DLD1 (cell line): ENCODE data around the gene IGFLR1.

Experiments
- in situ Hi-C: cut with HindIII; loops from 2 replicates; pipeline ENCODE4 v1.10.0; 2017; ENCODE audit warnings: low sequenced_read_pairs

The IGFLR1 gene

DNA sequence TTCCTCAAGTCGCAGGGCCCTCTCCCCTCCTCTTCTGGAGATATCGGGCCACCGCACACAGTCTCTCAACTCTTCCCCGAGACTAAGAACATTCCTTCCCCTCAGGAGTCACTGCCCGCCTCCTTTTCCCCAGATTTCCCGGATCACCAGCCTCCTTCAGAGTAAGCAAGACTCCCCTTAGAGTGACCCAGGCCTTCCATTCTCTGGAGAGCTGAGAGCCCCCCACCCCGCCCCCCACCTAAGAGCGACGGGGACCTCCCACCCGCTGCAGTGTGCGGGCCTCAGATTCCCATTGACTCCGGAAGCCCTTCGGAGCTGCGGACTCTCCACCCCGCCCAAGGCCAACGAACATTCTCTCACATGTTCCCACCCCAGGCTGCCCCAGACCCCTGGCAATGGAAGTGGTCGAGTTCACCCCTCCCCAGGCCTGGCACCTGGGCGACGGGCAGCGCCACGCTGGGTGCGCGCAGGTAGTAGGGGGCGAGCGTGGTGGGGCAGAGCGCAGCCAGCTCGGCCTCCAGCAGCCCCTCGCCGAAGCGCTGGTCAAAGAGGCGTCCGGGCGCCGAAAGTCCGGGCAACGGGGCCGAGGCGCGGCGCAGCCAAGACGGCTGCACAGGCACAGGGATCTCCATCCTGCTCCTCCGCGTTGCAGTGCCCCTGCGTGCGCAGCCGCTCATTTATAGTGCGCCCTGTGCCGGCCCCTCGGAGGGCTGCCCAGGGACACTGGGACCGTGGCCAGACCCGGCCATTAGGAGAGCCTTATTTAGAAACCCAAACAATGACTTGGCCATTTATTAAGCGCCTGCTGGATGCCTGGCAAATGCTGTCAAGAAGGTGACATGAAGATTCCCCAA lies 14.4 kb upstream of the IGFLR1 start, which contains the start of gene HSPB6:
HSPB6 (minus strand) TSS at position 653 of the 854 bp plus-strand sequence; CDS start at position 632, 21 bp downstream.
- in situ Hi-C loops = no loop called here

DNA sequence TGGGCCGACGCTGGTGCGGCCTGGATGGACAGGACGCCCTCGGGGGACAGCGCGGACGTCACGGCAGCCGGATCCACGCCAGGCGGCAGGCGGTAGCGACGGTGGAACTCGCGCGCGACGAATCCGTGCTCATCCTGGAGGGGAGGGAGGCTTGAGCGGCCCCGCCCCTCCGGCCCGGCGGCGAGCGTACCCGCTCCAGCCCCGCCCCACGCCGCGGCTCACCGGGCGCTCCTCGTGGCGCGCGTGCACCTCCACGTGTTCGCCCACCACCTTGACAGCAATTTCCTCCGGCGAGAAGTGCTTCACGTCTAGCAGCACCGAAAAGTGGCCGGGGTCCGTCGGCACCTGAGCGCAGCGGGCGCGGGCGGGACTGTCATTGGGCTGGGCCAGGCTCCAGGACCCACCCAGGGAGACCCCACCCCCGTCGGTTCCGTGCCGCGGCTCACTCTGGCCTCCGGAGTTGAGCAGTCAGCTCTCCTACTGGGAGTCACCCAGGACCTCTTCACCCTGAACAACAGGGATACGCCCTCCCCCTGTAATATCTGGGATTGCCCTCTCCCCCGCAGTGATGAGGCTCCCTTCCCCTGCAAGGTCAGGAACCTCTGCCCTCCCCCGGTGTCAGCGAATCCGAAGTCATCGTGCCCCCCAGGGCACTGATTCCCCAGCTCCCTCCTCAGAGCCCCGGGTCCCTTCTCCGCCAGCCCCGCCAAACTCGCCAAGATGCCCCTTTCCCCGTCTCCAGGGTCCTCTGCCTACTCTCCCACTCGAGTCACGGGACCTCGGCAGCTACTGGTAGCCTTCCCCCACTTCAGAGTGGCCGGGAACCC lies 13.5 kb upstream of the IGFLR1 start:
- in situ Hi-C loops = no loop called here

DNA sequence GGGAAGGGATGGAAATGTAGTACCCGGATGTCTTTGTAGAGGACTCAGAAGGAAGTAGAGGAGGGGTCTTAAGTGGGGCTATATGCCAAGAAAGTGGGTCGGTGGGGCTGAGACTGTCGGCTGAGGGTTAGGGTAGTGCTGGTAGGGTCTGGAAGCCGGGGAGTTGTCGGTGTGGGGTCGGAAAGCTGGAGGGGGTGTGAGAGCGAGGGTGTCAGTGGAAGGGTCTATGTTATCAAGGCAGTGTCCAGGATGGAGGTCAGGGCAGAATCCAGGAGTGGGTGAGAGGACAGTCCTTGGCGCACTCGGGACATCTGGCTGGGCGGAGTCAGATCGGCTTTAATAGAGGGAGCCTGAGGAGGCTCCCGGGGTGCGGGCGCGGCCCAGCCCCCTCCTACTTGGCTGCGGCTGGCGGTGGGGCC lies 12.9 kb upstream of the IGFLR1 start:
- in situ Hi-C loops = no loop called here

DNA sequence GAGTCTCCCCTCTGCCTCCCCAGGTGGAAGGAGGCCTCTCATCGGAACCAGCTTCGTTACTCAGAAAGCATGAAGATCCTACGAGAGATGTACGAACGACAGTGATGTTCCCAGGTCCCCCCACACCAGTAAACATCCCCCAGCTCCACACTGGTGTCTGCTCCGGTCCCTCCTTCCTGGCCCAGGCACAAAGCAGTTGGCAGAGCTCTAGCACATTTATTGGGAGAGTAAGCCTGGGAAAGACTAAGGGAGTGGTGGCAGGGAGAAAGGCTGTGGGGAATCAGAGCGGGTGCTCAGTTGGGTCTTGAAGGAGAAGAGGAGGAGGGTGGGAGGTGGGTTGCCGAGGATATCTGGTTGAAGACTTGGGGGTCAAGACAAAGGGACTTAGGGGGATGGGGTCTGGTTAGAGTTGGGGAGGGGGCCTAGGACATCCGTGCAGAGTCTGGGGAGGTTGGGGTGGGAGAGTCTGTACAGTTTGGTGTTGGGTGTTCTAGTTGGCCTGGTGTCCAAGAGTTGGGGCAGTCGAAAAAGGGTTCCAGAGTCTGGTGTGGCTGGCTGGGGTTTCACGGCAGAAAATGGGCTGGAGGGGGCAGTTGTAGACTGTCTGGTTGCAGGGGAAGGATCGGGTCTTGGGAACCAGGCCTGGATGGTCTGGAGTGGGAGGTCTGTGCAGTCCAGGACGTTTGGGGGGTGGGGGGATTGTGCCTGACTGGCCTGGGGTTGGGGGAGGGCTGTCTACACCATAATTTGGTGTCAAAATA lies 12.3 kb upstream of the IGFLR1 start:
- in situ Hi-C loops = no loop called here

DNA sequence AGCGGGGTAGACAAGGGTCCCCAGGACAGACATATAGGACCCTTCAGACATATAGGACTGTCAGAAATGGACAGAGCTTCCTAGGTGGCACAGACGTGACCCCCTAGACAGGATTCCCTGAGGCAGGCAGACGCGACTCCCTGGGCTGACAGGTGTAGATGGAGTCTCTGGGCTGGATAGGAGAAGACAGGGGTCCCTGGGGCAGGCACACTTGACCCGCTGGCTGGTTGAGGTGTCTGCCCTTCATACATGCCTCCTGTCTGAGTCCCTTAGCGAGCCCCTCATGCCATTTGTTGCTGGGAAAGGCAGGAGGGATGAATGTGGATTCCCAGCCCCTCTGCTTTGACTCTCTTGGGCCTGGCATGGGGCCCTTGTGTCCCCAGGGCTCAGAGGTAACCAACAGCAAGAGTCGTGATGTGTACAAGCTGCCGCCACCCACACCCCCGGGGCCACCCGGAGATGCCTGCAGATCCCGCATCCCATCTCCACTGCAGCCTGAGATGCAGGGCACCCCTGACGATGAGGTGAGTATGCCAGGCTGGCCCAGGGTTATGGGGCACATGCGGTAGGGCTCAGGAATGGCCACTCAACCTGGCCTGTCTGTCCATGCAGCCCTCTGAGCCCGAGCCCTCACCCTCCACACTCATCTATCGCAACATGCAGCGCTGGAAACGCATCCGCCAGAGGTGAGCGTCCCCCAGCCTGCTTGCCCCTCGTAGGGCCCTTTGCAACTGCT lies 11.6 kb upstream of the IGFLR1 start:
- in situ Hi-C loops = no loop called here

DNA sequence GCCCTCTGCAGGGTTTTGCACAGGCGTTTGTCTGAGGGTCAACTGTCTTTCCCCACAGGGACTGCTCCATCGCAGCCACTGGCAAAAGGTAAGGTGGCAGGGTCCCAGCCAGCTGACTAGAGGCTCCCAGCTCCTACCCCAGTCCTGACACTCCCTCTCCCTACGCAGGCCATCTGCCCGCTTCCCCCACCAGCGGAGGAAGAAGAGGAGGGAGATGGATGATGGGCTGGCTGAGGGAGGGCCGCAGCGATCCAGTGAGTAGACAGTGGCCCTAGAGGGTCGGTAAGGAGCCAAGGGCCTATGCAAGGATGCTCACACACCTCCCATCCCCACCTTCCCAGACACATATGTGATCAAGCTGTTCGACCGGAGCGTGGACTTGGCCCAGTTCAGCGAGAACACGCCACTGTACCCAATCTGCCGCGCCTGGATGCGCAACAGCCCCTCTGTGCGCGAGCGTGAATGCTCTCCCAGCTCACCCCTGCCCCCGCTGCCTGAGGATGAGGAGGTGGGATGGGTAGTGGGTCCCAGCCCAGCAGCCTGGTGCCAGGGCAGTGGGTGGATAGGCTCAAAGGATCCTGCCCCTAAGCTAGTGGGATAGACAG lies 10.6 kb upstream of the IGFLR1 start:
- in situ Hi-C loops = no loop called here

DNA sequence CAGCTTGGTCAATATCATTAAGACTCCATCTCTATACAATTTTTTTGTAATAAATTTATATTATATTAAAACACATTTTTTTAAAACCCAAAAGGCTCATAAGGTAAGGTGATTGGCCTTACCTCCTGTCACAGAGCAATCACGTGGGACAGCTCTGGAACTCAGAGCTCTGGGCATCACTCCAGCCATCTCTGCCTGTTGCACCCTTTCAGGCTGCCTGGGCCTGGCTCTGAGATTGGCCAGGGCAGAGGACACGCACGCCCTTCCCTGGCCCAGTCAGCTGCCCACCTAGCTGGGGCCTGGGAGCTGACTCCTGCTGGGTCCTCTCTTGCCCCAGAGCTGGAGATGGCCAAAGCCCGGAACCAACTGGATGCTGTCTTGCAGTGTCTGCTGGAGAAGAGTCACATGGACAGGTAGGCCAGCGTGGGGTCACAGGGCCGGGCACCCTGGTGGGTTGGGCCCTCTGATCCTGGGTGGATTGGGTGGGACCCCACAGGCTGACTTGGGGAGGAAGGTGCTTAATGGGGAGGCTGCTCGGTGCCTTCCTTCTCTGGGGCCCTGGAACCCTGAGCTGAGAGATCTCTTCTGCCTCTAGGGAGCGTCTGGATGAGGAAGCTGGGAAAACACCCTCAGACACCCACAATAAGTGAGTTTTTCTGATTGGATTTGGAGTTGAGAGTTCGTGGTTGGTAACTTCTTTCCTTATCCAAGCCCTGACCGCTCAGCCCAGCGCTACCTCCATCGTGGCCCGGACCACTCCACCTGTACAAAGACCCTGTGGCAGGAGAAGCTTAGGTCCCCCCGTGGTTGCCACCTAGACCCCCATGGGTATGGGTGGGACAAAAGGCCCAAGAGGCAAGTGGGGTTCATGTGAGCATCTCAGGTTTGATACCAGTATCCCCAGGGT lies 9.8 kb upstream of the IGFLR1 start:
- in situ Hi-C loops = no loop called here

DNA sequence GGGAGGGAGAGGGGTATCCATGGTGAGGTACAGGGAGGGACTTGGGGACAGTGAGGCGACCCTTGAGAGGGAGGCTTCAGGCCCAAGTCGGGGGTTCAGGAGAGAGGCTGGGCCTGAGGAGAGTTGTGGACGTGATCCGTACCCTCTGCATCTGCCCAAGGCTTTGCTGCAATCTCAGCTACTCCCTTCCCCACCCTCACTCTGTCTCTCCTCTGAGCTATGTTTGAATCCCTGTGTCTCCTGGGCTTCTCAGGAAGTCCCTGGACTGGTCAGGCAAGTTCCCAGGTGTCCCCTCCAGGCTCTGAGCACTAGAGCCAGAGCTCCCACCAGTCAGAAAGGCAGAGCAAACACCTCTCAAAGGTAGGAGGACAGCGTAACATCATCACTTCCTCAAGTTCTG lies 7.9 kb upstream of the IGFLR1 start:
- in situ Hi-C loops = no loop called here

DNA sequence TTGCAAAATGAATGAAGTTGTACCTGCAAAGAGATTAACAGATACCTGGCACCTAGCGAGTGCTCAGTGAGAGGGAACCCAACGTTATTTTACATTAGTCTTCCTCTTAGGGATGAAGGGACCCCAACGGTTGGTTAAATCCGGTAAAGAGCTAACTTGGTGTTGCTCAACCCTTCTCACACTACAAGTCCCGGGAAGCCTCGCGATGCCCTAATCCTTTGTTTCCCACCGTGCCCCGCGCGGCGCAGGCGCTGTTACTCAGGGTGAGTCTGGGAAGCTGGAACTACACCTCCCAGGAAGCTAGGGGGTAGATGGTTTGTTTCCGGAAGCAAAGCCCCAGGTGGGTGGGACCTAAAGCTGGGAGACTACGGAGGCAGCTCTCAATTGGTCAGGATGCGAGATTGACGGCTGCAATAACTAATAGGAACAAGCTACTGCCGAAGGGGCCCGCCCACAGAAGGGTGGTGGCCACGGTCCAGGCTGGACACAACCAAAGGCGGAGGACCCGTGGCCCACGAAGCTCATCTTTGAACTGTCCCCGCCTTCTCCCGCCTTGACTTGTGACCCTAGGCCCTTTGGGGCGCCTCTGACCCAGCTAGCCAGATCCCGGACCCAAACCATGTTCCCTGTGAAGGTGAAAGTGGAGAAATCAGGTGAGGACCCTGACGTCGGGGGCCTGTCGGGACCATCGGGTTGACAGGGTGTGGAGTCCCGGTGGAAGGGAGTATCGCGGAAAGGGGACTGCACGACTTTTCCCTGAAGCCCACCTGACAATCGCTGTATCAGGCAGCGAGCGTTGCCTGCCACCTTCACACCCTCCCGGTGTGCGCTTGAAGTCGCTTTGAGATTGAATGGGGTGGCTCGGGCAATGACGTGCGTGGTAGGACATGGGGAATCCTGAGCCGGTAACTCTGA lies 6.1 kb upstream of the IGFLR1 start, which contains the start of gene LIN37:
LIN37 (plus strand) TSS at position 471 of the 915 bp plus-strand sequence; CDS start at position 620, 149 bp downstream.
- in situ Hi-C loops = no loop called here

DNA sequence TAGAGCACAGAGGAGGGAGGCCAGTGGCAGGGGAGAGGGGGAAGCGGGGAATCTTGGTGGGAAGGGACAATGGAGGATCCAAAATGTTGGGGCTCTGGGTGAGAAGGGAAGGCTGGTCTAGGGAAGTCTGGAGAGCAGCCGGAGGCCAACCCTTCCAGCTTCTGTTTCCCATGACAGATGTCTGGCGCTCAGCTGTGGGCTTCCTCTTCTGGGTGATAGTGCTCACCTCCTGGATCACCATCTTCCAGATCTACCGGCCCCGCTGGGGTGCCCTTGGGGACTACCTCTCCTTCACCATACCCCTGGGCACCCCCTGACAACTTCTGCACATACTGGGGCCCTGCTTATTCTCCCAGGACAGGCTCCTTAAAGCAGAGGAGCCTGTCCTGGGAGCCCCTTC lies 4.3 kb upstream of the IGFLR1 start:
- in situ Hi-C loops = no loop called here

DNA sequence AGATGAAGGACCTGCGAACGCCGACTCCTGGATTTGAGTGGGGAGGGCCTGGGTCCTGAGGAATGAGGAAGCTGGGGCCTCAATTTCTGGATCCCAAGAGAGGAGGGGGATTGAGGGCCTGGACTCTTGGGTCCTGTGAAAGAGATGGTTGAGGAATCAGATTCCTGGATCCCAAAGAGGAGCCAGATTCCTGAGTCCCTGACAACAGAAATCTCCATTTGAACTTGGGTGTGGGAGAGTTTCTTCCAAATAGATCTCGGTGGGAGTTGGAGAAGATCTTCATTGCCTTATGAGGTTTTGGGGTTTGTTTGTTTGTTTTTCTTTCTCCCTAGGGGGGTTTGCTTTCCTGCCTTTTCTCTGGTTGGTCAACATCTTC lies 3.8 kb upstream of the IGFLR1 start:
- in situ Hi-C loops = no loop called here

DNA sequence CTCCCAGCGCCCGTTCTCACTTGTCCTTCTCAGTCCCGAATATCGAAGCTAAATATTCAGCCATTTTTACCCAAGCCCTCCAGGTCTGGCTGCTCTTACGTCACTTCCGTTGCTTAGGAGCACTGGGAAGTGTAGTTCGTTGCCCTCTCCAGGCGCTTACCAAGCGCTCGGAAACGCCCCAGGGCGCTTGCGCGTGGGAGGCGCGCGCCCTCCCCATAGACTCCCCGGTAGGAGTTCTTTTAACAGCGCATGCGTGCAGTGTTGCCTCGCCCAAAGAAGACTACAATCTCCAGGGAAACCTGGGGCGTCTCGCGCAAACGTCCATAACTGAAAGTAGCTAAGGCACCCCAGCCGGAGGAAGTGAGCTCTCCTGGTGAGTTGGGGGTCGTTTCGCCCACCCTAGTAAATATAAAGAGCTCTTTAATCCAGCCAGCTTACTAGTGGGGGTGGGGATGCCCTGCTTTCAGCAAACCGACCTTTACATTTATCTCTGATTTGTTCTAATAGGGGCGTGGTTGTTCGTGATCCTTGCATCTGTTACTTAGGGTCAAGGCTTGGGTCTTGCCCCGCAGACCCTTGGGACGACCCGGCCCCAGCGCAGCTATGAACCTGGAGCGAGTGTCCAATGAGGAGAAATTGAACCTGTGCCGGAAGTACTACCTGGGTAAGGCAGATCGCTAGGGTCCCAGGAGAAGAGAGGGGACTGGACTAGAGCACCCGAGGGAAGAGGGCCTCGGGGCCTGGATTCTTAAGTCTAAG lies 3.3 kb upstream of the IGFLR1 start, which contains the start of the genes PSENEN and U2AF1L4:
PSENEN (plus strand) TSS at position 324 of the 759 bp plus-strand sequence; CDS start at position 604, 280 bp downstream.
U2AF1L4 (minus strand) TSS at position 91 of the 759 bp plus-strand sequence; CDS start at position 64, 27 bp downstream.
- in situ Hi-C loops = no loop called here

DNA sequence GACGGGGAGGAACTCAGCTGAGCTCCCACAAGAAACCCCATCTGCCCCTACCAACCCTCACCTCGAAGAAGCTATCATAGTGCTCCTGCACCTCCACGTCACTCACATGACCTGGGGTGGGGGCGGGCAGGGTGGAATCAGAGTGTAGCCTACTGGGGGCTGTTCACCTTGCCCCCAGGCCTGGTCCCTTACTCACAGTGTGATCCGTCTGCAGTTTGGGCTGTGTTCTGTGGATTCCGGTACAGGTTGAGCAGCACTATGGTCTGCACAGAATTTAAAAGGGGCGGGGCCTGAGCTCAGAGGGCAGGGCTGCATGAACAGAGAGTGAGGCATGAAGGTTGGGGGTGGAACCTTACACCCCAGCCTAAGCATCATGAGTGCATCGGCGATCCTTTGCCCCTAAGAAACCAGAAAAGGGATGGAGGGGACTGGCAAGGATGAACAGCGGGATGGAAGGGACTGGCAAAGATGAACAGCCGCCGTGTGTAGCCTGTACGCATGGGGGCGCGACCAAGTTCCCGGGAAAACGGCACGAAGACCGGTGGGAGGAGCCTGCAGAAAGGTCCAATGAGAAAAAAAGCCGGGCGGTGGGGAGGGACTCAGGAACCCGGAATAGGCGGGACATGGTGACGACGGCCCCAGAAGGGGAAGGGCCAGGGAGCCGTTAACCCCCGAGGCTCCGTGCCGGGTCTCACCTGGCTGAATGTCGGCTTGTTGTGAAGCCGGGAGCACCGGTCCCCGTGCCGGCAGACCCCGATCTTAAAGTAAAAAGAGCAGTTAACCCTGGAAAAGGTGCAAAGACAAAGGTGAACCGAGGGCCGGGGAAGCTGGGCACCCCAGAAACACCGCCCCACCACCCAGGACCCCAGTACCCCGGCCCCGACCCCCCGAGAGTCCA lies 2.4 kb upstream of the IGFLR1 start:
- in situ Hi-C loops = no loop called here

DNA sequence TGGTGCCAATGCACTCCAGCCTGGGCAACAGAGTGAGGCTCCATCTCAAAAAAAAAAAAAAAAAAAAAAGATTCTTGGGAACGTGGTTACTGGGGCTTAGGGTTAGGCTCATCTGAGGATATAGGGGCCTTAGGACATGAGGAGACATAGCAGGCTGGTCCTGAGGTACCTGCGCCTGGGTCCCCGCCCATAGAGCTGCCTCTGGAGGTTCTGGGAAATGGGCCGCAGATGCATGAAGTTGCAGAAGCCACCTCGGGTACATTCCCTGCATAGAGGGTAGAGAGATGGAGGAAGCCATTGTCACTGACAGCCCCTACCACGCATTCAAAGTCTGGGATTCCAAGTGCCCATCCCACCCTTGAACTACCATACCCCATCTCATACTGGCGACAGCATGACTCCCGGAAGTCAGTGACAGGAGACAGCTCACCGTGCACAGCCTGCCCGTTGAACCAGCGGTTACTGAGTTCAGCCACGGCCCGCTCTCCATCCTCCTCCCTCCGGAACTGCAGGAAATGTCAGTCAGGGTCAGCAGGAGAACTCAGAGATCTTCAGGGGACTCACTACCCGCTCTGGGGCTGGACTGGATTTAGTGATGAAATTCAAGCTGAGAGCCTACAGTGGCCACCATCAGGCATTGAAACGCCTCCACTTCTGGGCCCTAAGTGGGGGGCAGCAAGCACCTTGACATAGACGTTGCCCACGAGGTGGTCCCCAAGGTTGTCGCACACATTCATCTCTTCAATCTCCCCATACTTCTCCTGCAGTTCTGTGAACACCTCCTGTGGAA lies 1.6 kb upstream of the IGFLR1 start:
- in situ Hi-C loops = no loop called here

DNA sequence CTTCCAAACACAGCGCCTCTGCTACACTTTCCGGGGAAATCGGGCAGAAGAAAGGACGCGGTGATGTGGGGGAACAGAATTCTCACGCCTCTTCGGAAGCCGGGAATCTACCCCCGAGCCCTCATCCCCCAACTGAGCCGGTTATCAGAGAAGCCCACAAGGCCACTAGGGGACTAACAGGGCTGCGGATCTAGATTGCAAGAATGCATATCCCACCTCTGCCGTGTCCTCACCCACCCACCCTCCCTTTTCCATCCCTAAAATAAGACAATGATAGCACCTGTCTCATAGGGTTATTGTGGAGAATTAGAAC lies 1.1 kb downstream of the IGFLR1 start:
- in situ Hi-C loops = no loop called here
